DND-41 (cell line): ENCODE data around the gene LASP1NB.

ENCODE experiments used
- CTCF ChIP-seq: IDR thresholded peaks from 2 replicates; pipeline ENCODE4 v1.5.1; 2012; ENCODE audit warnings: borderline replicate concordance, low read length, moderate library complexity, mild to moderate bottlenecking; ENCODE audit not compliant: poor library complexity, severe bottlenecking; ENCODE audit errors: extremely low read depth
- EZH2 ChIP-seq: IDR thresholded peaks from 3 replicates; pipeline ENCODE4 v1.6.1; 2012; ENCODE audit warnings: borderline replicate concordance, low read depth, mild to moderate bottlenecking, moderate library complexity, low read length, inconsistent platforms; ENCODE audit not compliant: severe bottlenecking

- TF ChIP-seq CTCF (no peak), EZH2 (no peak)
Observed at GRCh38 chr17:38970804-38971203, 45.4 kb downstream of the LASP1NB start.
